SW480 (cell line): ENCODE measurements around the gene PPP1R37.

ENCODE experiments used
- DNase-seq: peaks from one replicate; pipeline ENCODE4 v3.0.0-alpha.2; 2016; ENCODE audit warnings: low spot score

PPP1R37 gene, protein sequence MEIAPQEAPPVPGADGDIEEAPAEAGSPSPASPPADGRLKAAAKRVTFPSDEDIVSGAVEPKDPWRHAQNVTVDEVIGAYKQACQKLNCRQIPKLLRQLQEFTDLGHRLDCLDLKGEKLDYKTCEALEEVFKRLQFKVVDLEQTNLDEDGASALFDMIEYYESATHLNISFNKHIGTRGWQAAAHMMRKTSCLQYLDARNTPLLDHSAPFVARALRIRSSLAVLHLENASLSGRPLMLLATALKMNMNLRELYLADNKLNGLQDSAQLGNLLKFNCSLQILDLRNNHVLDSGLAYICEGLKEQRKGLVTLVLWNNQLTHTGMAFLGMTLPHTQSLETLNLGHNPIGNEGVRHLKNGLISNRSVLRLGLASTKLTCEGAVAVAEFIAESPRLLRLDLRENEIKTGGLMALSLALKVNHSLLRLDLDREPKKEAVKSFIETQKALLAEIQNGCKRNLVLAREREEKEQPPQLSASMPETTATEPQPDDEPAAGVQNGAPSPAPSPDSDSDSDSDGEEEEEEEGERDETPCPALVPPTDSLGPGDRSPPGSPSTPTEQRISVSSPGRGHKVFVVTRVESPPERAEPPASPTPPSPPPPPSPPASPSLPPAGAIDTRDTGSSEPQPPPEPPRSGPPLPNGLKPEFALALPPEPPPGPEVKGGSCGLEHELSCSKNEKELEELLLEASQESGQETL

DNA sequence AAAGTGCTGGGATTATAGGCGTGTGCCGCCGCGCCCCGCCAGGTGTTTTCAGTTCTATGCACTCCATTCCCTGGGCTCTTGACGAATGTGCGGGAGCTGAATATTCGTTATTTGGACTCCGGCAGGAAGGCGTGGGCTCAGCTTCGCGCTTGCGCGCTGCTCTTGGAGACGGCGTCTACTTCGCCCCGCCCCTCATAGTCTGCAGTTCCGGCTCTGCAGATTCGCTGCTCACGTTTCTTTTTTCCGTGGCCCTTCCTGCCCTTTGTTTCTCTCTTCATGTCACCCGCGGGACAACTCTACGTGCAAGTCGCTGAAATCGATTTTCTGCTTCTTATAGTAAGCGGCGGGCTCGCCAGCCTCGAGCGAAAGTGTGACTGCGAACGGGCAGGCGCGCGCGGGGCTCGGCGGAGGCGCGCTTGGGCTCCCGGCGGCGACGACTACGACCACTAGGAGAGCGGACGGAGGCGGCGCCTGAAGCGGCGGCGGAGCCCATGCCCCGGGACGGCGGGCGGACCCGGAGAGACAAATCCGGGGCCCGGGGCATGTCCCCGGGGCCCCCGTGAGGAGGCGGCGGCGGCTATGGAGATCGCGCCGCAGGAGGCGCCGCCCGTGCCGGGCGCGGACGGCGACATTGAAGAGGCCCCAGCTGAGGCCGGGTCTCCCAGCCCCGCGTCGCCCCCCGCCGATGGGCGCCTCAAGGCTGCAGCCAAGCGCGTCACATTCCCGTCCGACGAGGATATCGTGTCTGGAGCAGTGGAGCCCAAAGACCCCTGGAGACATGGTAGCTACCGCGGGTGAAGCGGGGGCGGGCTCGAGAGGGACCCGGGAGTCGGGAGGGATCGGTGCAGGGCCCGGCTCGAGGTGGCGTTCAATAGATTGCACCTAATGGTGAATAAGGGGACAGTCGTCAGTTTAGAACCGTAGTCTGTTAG is at the start of gene PPP1R37:
PPP1R37 (plus strand) TSS at position 433 of the 932 bp plus-strand sequence; CDS start at position 580, 147 bp downstream.
- DNase-seq: peak; percentile 99

DNA sequence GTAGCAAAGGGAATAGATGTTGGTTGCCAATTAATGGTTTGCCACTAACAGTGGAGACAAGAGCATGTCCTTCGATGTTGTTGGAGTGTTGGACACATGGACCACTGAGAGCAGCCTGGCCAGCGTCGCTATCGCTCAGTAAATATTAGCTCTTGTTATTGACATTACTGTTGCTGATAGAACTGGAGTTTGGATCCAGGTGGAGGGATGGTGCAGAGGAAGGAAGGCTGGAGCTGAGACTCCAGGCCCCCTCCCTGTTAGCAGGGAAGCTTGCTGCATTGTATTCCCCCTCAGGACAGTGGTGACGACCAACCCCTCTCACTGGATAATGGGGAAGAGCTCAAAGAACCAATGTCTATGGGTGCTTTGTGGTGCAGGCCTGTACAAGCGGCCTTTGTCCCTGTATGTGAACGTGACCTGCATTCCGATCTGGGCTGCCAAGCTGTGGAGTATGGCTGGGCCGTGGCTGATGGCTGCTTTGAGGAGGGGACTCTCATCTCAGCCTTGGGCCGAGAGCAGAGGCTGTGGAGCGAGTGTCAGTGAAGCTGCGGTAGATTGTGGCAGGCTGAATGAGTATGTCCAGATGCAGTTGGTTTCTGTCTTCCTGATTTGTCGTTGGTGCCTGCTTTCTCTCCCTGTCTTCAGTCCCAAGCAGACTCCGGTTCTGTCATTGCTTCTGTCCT is 47.2 kb upstream of the PPP1R37 start:
- DNase-seq: no peak

DNA sequence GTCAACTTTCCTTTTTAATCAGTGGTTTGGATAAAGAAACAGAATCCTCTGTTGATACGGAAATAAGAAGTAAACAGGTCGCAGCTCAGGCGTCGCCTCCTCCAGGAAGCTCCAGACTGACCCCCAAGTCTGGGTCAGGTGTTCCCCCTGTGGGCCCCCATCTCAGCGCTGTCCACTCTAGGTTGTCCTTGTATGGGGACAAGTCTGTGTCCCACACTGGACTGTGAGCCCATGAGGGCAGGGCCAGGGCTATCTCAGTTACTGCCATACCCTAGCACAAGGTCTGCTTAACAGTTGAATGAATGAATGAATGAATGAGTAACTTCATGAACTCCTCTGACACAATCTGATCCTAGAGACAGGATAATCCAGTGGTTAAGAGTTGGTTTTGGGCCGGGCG is 46.6 kb upstream of the PPP1R37 start:
- no peak for DNase-seq

DNA sequence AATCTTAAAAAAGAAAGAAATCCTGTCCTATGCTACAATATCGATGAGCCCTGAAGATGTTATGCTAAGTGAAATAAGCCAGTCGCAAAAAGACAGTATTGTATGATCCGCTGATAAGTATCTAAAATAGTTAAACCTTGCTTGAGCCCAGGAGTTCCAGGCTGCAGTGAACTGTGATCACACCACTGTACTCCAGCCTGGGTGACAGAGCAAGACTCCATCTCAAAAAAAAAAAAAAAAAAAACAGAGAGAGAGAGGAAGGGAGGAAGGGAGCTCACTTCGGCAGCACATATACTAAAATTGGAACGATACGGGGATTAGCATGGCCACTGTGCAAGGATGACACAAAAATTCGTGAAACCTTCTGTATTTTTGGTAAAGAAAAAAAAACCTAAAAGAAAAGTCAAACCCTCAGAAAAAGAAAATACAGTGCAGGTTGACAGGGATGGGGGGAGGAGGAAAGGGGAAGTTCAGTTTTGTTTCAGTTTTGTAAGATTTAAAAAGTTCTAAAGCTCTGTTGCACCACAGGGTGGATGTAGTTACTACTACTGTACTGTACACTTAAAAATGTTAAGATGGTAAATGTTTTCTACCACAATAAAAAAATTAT is 45.7 kb upstream of the PPP1R37 start:
- no peak for DNase-seq

DNA sequence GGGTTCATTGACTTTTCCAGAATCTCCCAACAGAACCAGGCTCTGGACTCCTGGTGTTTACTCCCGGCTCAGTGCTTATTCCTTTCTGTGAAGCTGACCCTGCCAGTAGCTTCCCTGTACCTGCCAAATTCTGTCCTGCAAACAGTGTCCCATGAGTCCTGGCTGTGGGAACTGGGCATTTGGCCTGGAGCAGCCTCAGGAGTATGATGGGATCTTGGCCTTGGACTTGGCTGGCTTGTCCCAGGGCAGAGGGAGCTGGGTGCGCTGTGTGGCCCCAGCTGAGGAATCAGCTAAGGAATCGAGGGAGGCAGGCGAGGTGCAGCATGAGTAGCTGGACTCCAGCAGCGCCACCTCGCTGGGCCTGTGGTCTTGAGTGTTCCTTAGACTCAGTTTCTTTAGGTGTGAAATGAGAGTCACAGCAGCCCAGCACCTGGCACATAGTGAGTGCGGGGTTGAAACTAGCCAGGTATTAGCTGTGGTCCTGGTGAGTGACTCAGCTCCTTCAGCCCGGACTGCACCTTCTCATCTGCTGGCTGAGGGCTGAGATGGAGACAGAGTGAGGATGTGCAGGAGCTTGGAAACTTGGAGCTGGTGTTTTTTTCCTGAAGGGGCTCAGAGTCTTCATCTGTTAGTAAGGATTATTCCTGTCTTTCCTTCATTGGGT is 43.8 kb upstream of the PPP1R37 start:
- no peak for DNase-seq

DNA sequence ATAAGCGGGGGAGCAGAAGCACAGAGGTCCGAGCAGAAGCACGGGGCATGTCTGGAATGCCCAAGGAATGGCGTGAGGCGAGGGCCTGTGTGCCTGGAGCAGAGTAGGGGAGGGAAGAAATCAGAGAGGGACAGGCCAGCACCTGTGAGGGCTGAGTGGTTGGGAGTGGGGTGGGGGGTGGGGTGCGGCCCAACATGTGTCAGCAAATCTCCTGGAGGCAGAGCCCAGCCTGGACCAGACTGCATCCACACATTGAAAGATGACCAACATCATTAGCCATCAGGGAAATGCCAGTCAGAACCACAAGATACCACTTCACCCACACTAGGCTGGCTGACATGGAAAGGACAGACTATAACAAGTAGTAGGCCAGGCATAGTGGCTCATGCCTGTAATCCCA is 42.9 kb upstream of the PPP1R37 start:
- DNase-seq: no peak

DNA sequence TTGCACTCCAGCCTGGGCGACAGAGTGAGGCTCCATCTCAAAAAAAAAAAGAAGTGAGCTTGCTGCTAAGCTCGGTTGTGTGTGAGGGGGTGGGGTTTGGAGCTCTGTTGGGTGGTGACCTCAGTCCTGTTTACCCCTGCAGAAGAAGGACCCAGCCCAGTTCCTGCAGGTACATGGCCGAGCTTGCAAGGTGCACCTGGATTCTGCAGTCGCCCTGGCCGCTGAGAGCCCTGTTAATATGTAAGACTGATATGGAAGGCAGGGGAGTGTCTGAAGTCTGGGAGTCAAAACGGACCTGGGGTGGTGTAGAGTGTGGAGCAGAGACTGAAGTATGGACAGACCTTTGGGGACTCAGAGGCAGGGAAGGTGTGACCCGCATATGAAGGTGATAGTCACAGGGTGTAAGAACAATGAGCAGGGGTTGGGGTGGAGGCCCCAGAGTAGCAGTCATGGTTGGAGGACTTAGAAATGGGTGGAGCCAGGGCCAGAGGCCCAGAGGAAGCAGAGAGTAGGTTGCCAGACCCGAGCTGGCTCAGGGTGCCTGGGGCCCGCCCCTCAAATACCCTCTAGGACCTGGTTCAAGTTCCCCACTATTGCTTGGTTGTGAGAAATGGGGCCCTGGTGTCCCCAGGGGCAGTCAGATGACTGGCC is 40.9 kb upstream of the PPP1R37 start:
- DNase-seq: no peak

DNA sequence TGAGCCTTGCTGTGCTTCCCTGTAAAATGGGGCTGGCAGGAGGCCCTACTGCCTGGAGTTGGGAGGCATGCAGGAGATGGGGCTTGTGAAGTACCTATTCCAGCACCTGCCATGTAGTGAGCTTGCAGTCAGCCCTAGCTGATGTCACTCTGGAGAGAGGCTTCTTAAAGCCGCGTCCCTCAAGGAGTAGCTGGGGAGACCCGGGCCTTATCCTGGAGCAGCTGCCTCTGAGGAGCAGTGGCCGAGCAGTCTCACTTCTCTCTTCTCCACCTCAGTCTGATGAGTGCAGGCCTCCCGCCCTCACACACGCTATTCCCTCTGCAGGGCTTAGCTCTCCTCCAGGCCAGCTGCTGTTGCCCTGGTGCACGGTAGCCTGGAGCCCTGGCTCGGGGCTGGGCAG is 36.1 kb upstream of the PPP1R37 start:
- no peak for DNase-seq

DNA sequence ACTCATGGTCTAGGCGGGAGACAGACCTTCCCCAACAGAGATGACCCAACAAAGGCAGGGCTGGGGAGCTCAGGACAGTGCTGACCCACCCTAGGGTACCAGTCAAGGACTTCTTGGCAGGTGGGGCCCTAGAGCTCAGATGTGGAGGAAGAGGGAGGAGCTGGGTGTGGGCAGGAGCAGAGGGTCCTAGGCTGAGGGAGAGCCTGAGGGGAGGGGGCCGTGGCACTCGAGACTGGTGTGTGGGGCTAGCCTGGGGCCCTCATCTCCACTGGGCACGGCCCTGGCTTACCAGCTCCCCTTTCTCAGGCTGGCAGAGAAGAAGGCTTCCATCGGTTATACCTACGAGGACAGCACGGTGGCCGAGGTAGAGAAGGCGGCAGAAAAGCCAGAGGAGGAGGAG is 35.5 kb upstream of the PPP1R37 start:
- DNase-seq: no peak

DNA sequence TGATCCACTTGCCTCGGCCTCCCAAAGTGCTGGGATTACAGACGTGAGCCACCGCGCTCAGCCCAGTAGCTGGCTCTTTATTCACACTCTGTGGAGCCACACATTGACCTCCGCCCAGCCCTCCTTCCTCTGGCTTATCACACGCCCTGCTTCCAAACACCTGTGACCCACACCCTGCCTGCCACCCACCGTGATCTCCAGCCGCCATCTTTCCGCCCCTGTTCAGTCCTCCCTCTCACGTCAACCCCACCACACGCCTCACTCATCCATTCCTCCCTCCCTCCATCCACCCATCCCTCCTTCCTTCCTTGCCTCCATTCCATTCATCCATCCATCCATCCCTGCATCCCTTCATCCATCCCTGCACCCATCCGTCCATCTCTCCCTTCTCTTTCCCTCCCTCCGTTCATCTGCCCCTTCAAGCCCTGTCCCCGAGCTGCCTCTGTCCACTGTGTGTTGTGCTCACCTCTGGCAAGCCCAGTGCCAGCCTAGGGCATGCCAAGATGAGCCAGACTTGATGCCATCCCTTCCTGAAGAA is 34.3 kb upstream of the PPP1R37 start:
- no peak for DNase-seq

DNA sequence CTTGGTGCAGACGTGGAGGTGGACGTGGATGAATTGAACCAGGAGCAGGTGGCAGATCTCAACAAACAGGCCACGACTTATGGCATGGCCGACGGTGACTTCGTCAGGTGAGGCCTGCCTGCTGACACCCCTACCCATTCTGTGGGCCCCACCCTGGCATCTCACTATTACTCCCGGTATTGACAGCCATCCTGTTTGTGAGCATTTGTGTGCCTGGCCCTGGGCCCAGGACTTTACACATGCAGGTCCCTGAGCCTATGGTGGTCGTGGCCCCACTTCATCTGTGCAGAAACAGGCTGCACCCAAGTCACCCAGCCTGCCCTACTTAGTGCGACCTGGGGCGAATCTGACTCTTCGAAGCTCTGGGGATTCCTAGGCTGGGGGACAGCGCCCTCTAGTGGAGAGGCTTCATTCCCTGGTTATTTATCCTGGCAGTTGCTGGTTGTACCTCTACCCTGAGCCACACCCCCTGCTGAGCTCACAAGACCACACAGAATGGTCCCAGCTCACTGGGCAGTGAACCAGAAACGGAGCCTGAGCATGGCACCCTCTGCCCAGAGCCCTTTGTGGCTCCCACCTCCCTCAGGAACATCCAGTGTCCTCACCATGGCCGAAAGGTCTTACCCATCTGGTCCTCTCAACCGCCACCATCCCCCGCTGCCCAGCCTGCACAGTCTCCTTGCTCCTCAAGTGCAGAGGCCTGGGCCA is 33.6 kb upstream of the PPP1R37 start:
- DNase-seq: peak; percentile 67

DNA sequence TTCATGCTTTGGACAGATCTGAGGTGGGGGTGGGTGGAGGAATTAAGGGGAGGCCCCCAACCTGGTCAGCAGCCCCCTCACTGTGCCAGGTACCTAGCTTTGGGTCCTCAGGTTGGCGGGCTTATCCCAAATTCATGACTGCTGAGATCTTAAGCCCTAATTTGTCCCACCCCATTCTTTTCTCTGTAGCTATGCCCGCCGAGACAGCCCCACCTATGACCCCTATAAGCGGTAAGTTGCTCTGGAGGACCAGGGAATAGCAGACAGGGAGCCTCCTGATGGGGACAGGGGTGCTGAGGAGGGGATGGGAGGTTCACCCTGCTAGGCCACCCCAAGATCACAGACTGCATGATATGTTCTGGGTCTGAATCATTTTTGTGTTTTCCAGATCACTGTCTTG is 31.0 kb upstream of the PPP1R37 start:
- no peak for DNase-seq

DNA sequence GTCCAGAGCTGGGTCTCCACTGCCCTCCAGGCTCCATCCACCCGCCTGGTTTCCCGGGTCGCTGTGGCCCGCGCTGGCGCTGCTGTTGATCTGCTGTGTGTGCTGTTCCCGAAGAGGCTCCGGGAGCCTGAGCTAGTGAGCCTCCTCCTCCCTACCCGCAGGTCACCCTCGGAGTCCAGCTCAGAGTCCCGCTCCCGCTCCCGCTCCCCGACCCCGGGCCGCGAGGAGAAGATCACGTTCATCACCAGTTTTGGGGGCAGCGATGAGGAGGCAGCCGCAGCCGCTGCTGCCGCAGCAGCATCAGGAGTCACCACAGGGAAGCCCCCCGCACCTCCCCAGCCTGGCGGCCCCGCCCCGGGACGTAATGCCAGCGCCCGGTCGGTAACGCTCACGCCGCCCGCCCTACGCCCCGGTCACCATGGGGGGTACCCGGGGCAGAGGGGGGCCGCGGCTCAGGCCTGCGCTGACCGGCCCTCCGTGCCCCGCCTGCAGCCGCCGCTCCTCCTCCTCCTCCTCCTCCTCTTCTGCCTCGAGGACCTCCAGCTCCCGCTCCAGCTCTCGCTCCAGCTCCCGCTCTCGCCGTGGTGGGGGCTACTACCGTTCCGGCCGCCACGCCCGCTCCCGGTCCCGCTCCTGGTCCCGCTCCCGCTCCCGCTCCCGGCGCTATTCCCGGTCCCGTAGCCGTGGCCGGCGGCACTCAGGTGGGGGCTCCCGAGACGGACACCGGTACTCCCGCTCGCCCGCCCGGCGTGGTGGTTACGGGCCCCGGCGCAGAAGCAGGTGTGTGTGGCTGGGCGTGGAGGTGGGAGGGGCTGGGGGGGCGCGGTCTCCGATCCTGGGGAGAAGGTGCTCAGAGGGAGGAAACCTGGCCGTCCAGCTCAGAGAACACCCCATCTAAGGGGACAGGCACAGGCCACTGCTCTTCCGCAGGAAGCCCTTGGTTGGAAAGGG is 28.9 kb upstream of the PPP1R37 start:
- no peak for DNase-seq

DNA sequence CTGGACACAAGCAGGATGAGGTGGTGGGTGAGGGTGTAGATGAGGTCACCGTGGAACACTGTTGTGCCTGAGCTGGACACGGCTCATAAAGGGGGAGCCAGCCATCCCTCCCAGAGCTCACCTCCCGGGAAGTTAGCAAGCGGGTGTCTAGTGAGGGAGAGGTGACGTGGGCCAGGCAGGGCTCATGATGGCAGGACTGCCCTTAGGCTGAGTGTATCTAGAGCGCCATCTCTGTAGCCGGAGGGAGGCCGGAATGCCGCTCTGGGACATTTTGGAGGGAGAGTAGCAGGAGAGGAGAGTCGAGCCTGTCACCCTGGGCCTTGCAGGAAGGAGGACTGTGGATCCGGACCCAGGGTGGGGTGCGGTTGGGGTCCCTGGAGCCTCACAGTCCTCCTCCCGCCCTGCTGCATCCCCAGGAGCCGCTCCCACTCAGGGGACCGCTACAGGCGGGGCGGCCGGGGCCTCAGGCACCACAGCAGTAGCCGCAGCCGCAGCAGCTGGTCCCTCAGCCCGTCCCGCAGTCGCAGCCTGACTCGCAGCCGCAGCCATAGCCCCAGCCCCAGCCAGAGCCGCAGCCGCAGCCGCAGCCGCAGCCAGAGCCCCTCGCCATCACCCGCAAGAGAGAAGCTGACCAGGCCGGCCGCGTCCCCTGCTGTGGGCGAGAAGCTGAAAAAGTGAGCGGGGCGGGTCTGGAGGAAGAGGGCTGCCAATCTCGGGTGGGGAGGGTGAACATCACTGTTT is 25.9 kb upstream of the PPP1R37 start:
- no peak for DNase-seq

DNA sequence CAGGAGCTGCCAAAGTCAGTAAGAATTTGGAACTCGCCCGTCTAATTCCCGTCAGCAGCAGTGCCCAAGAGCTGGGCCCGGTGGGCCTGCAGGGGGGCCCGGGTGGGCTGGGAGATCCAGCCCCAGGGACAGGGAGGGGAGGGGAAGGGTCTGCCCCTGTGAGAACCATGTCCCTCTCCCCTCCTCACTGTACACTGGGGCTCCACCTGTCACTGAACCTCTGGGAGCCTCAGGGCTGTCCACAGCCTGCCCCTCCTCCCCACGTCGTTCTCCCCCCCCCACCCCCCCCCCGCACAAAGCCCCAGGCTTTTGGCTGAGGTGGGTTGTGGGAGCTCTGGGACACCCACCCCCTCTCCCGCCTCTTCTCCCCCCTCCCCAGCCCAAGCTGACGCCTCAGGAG is 24.9 kb upstream of the PPP1R37 start:
- DNase-seq: no peak

DNA sequence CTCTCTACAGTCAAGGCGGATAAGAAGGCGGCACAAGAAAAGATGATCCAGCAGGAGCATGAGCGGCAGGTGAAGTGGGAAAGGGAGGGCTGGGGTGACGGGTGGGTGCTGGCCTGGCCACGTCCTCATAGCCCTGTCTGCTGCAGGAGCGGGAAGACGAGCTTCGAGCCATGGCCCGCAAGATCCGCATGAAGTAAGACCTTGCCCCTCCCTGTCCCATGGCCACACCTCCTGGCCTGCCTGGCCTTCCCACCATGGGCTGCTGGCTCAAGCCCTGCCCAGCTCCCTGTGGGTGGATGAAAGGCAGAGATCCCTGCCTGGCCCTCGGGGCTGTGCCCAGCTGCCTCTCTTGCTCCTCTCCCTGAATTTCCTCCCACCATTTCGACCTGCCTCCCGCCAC is 23.9 kb upstream of the PPP1R37 start:
- peak; percentile 70 for DNase-seq

DNA sequence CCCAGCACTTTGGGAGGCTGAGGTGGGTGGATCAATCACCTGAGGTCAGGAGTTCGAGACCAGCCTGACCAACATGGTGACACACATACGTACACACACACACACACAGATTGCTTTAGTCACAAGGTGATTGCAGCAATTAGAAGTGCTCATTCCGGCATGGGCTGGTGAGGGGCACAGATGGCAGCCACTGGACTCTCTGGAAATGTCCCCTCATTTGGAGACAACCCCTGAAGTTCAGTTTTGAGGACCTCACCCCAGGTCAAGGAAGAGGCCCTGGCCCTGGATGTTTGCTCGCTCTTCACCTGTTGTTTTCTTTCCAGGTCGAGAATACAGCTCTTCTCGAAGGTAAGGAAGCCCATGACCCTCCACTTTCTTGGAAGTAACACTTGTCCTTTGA is 22.8 kb upstream of the PPP1R37 start:
- no peak for DNase-seq
